ENCODE data around the gene ACSL1.

- TF ChIP-seq, protein P1, sequence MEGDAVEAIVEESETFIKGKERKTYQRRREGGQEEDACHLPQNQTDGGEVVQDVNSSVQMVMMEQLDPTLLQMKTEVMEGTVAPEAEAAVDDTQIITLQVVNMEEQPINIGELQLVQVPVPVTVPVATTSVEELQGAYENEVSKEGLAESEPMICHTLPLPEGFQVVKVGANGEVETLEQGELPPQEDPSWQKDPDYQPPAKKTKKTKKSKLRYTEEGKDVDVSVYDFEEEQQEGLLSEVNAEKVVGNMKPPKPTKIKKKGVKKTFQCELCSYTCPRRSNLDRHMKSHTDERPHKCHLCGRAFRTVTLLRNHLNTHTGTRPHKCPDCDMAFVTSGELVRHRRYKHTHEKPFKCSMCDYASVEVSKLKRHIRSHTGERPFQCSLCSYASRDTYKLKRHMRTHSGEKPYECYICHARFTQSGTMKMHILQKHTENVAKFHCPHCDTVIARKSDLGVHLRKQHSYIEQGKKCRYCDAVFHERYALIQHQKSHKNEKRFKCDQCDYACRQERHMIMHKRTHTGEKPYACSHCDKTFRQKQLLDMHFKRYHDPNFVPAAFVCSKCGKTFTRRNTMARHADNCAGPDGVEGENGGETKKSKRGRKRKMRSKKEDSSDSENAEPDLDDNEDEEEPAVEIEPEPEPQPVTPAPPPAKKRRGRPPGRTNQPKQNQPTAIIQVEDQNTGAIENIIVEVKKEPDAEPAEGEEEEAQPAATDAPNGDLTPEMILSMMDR (conservative IDR thresholded peaks at IDR 0.05; ENCODE audit: low read depth in 2 of 2) = no peak
- TF ChIP-seq EZH2 (IDR thresholded peaks at IDR 0.05; ENCODE audit: low read depth, unreplicated experiment) (no peak), JUNB (IDR thresholded peaks at IDR 0.05; ENCODE audit: unreplicated experiment) (no peak), EZH2phosphoT487 (IDR thresholded peaks at IDR 0.05; ENCODE audit: unreplicated experiment) (no peak), POLR2AphosphoS5 (IDR thresholded peaks at IDR 0.05; ENCODE audit: low read depth) (no peak)
- TF ChIP-seq, protein P2, sequence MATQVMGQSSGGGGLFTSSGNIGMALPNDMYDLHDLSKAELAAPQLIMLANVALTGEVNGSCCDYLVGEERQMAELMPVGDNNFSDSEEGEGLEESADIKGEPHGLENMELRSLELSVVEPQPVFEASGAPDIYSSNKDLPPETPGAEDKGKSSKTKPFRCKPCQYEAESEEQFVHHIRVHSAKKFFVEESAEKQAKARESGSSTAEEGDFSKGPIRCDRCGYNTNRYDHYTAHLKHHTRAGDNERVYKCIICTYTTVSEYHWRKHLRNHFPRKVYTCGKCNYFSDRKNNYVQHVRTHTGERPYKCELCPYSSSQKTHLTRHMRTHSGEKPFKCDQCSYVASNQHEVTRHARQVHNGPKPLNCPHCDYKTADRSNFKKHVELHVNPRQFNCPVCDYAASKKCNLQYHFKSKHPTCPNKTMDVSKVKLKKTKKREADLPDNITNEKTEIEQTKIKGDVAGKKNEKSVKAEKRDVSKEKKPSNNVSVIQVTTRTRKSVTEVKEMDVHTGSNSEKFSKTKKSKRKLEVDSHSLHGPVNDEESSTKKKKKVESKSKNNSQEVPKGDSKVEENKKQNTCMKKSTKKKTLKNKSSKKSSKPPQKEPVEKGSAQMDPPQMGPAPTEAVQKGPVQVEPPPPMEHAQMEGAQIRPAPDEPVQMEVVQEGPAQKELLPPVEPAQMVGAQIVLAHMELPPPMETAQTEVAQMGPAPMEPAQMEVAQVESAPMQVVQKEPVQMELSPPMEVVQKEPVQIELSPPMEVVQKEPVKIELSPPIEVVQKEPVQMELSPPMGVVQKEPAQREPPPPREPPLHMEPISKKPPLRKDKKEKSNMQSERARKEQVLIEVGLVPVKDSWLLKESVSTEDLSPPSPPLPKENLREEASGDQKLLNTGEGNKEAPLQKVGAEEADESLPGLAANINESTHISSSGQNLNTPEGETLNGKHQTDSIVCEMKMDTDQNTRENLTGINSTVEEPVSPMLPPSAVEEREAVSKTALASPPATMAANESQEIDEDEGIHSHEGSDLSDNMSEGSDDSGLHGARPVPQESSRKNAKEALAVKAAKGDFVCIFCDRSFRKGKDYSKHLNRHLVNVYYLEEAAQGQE (IDR thresholded peaks at IDR 0.05; ENCODE audit: unreplicated experiment) = no peak
These were observed 2.8 kb downstream of the ACSL1 start for GRCh38 chr4:184823014-184823413.

All from GM23338 (cell line).